SK-N-SH treated with all-trans-retinoic acid at 6 μM for 48 hours (cell line): ENCODE results near the gene SLX9.
A peak's percentile ranks its signal among the peaks of the same experiment; 100 is the strongest.

Source experiments
- ATAC-seq: fragments of 200-7000 bp; cut with Tn5 transposase; 3 replicates; pipeline ENCODE4 v1.9.1; 2020; ENCODE audit warnings: mild to moderate bottlenecking, moderate library complexity
- ARNTL ChIP-seq: fragments of 450-650 bp; formaldehyde crosslinking; IDR thresholded peaks from 2 replicates; pipeline ENCODE4 v1.5.0; 2020; ENCODE audit warnings: low read depth, mild to moderate bottlenecking, moderate library complexity, borderline replicate concordance
- BACH2 ChIP-seq: fragments of 250-450 bp; sonication (Bioruptor Pico); IDR thresholded peaks from 2 replicates; pipeline ENCODE4 v1.9.0; 2021; ENCODE audit warnings: mild to moderate bottlenecking, borderline replicate concordance
- ESRRG ChIP-seq: fragments of 250-450 bp; sonication (Bioruptor Pico); IDR thresholded peaks from 2 replicates; pipeline ENCODE4 v1.6.1; 2021; ENCODE audit warnings: mild to moderate bottlenecking
- GLIS3 ChIP-seq: fragments of 250-450 bp; sonication (Bioruptor Pico); IDR thresholded peaks from 2 replicates; pipeline ENCODE4 v1.5.0; 2020; ENCODE audit warnings: mild to moderate bottlenecking, moderate library complexity
- ISL1 ChIP-seq: fragments of 250-450 bp; sonication (Bioruptor Pico); IDR thresholded peaks from 2 replicates; pipeline ENCODE4 v2.1.2; 2022; ENCODE audit warnings: mild to moderate bottlenecking, moderate library complexity
- POU6F1 ChIP-seq: fragments of 250-450 bp; sonication (Bioruptor Pico); IDR thresholded peaks from 2 replicates; pipeline ENCODE4 v1.8.0; 2021; ENCODE audit warnings: low read depth, mild to moderate bottlenecking, moderate library complexity, borderline replicate concordance
- PPARA ChIP-seq: fragments of 250-450 bp; sonication (Bioruptor Pico); IDR thresholded peaks from 2 replicates; pipeline ENCODE4 v1.5.0; 2020; ENCODE audit warnings: mild to moderate bottlenecking, borderline replicate concordance
- SNAI2 ChIP-seq: fragments of 250-450 bp; sonication (Bioruptor Pico); IDR thresholded peaks from 2 replicates; pipeline ENCODE4 v1.5.0; 2020; ENCODE audit warnings: mild to moderate bottlenecking, moderate library complexity
- TCF4 ChIP-seq: fragments of 250-450 bp; sonication (Bioruptor Pico); IDR thresholded peaks from 2 replicates; pipeline ENCODE4 v1.8.0; 2021; ENCODE audit warnings: mild to moderate bottlenecking, moderate library complexity, borderline replicate concordance
- TSHZ2 ChIP-seq: fragments of 250-450 bp; sonication (Bioruptor Pico); IDR thresholded peaks from 2 replicates; pipeline ENCODE4 v1.5.0; 2020; ENCODE audit warnings: mild to moderate bottlenecking, moderate library complexity
- ZC3H10 ChIP-seq: fragments of 250-450 bp; sonication (Bioruptor Pico); IDR thresholded peaks from 2 replicates; pipeline ENCODE4 v1.5.1; 2021; ENCODE audit warnings: mild to moderate bottlenecking, moderate library complexity
- ZFP3 ChIP-seq: fragments of 250-450 bp; sonication (Bioruptor Pico); IDR thresholded peaks from 2 replicates; pipeline ENCODE4 v1.5.0; 2020; ENCODE audit warnings: mild to moderate bottlenecking, moderate library complexity
- ZNF565 ChIP-seq: fragments of 450-650 bp; formaldehyde crosslinking; conservative IDR thresholded peaks from 2 replicates; pipeline ENCODE4 v1.5.0; 2020; ENCODE audit warnings: low read depth, mild to moderate bottlenecking, moderate library complexity
- ZNF70 ChIP-seq: fragments of 450-650 bp; formaldehyde crosslinking; IDR thresholded peaks from 2 replicates; pipeline ENCODE4 v1.5.0; 2020; ENCODE audit warnings: mild to moderate bottlenecking, moderate library complexity
- ZNF8 ChIP-seq: fragments of 450-650 bp; formaldehyde crosslinking; IDR thresholded peaks from 2 replicates; pipeline ENCODE4 v1.5.0; 2020; ENCODE audit warnings: mild to moderate bottlenecking, moderate library complexity
- TF ChIP-seq, protein P1 (sequence below): fragments of 250-450 bp; sonication (Bioruptor Pico); IDR thresholded peaks from 2 replicates; pipeline ENCODE4 v1.5.1; 2020; ENCODE audit warnings: low read depth, mild to moderate bottlenecking, moderate library complexity
- TF ChIP-seq, protein P2 (sequence below): fragments of 250-450 bp; sonication (Bioruptor Pico); IDR thresholded peaks from 2 replicates; pipeline ENCODE4 v1.5.1; 2021; ENCODE audit warnings: mild to moderate bottlenecking, moderate library complexity
- TF ChIP-seq, protein P3 (sequence below): fragments of 250-450 bp; sonication (Bioruptor Pico); IDR thresholded peaks from 2 replicates; pipeline ENCODE4 v1.8.0; 2020; ENCODE audit warnings: mild to moderate bottlenecking, moderate library complexity, borderline replicate concordance

SLX9 gene

GRCh38 chr21:44892095-44892494 is 47.7 kb upstream of the SLX9 start:
- TF ChIP-seq, protein P1, sequence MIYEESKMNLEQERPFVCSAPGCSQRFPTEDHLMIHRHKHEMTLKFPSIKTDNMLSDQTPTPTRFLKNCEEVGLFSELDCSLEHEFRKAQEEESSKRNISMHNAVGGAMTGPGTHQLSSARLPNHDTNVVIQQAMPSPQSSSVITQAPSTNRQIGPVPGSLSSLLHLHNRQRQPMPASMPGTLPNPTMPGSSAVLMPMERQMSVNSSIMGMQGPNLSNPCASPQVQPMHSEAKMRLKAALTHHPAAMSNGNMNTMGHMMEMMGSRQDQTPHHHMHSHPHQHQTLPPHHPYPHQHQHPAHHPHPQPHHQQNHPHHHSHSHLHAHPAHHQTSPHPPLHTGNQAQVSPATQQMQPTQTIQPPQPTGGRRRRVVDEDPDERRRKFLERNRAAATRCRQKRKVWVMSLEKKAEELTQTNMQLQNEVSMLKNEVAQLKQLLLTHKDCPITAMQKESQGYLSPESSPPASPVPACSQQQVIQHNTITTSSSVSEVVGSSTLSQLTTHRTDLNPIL (CRISPR knock-in tag): no peak
- TF ChIP-seq PPARA (CRISPR knock-in tag) (no peak), TSHZ2 (no peak), BACH2 (CRISPR knock-in tag) (no peak), ZNF565 (no peak), ZFP3 (CRISPR knock-in tag) (no peak), ZC3H10 (CRISPR knock-in tag) (no peak), GLIS3 (CRISPR knock-in tag) (no peak), ARNTL (CRISPR knock-in tag) (no peak), TCF4 (CRISPR knock-in tag) (no peak), POU6F1 (CRISPR knock-in tag) (no peak), ESRRG (no peak), ZNF70 (CRISPR knock-in tag) (no peak)
- TF ChIP-seq, protein P2, sequence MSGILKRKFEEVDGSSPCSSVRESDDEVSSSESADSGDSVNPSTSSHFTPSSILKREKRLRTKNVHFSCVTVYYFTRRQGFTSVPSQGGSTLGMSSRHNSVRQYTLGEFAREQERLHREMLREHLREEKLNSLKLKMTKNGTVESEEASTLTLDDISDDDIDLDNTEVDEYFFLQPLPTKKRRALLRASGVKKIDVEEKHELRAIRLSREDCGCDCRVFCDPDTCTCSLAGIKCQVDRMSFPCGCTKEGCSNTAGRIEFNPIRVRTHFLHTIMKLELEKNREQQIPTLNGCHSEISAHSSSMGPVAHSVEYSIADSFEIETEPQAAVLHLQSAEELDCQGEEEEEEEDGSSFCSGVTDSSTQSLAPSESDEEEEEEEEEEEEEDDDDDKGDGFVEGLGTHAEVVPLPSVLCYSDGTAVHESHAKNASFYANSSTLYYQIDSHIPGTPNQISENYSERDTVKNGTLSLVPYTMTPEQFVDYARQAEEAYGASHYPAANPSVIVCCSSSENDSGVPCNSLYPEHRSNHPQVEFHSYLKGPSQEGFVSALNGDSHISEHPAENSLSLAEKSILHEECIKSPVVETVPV (CRISPR knock-in tag): no peak
- TF ChIP-seq, protein P3, sequence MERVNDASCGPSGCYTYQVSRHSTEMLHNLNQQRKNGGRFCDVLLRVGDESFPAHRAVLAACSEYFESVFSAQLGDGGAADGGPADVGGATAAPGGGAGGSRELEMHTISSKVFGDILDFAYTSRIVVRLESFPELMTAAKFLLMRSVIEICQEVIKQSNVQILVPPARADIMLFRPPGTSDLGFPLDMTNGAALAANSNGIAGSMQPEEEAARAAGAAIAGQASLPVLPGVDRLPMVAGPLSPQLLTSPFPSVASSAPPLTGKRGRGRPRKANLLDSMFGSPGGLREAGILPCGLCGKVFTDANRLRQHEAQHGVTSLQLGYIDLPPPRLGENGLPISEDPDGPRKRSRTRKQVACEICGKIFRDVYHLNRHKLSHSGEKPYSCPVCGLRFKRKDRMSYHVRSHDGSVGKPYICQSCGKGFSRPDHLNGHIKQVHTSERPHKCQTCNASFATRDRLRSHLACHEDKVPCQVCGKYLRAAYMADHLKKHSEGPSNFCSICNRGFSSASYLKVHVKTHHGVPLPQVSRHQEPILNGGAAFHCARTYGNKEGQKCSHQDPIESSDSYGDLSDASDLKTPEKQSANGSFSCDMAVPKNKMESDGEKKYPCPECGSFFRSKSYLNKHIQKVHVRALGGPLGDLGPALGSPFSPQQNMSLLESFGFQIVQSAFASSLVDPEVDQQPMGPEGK (CRISPR knock-in tag): no peak
- no peak for ATAC-seq

GRCh38 chr21:44892536-44893277 is 47.1 kb upstream of the SLX9 start:
- ATAC-seq: peak; percentile 92
- TF ChIP-seq GLIS3 (CRISPR knock-in tag): no peak
- TF ChIP-seq, protein P1 (CRISPR knock-in tag): no peak
- TF ChIP-seq ISL1 (CRISPR knock-in tag): no peak
- TF ChIP-seq SNAI2 (CRISPR knock-in tag): no peak
- TF ChIP-seq, protein P2 (CRISPR knock-in tag): no peak
- TF ChIP-seq, protein P3 (CRISPR knock-in tag): no peak
- no peak for TF ChIP-seq ZNF8 (CRISPR knock-in tag)
